Natural killer cell (primary cell): ENCODE data around the gene CEP85. TPM values are rescaled to one million over a fixed set of nuclear protein-coding genes. Genes with fewer than 3 reads are reported as not detected.

Experiments used
- ATAC-seq, 3 donors: fragments of 150-1000 bp in 2 of 3; fragments of 200-7000 bp in 1 of 3; cut with Tn5 transposase; 1 replicate in 1 of 3; 2 replicates in 2 of 3; pipeline ENCODE4 v1.10.0; 2021; ENCODE audit warnings: mild to moderate bottlenecking in 2 of 3, moderate library complexity in 2 of 3
- DNase-seq, 2 donors: peaks; one replicate each; pipeline versions ENCODE4 v3.0.0 to v3.0.0-alpha.2; 2013 to 2021; ENCODE audit warnings: mixed read lengths in 1 of 2
- H3K27ac ChIP-seq: one replicate; pipeline ENCODE4 v1.5.1; 2013; ENCODE audit warnings: mild to moderate bottlenecking, low read length
- H3K27me3 ChIP-seq: one replicate; pipeline ENCODE4 v1.6.1; 2013; ENCODE audit warnings: low read length; ENCODE audit not compliant: control insufficient read depth, insufficient read depth
- H3K36me3 ChIP-seq: one replicate; pipeline ENCODE4 v1.6.1; 2013; ENCODE audit warnings: low read length; ENCODE audit not compliant: control insufficient read depth, insufficient read depth
- H3K4me1 ChIP-seq: one replicate; pipeline ENCODE4 v1.6.1; 2013; ENCODE audit warnings: low read length; ENCODE audit not compliant: control insufficient read depth, insufficient read depth
- H3K4me3 ChIP-seq: one replicate; pipeline ENCODE4 v1.5.1; 2013; ENCODE audit warnings: low read length
- H3K9me3 ChIP-seq: one replicate; pipeline ENCODE4 v1.6.1; 2013; ENCODE audit warnings: low read length; ENCODE audit not compliant: control insufficient read depth, insufficient read depth
- H3K27ac Mint-ChIP-seq, 2 donors: one replicate each; pipeline ENCODE4 v1.8.0; 2022; ENCODE audit warnings: mild to moderate bottlenecking in 2 of 2, mixed read lengths in 2 of 2, moderate library complexity in 1 of 2
- H3K27me3 Mint-ChIP-seq, 2 donors: one replicate each; pipeline ENCODE4 v1.8.0; 2022; ENCODE audit warnings: low read depth in 2 of 2, mixed read lengths in 2 of 2
- H3K36me3 Mint-ChIP-seq: one replicate; pipeline ENCODE4 v1.8.0; 2022; ENCODE audit warnings: mixed read lengths
- H3K4me1 Mint-ChIP-seq, 2 donors: one replicate each; pipeline ENCODE4 v1.8.0; 2022; ENCODE audit warnings: mixed read lengths in 2 of 2
- H3K4me3 Mint-ChIP-seq: one replicate; pipeline ENCODE4 v1.8.0; 2022; ENCODE audit warnings: mild to moderate bottlenecking, moderate library complexity, mixed read lengths
- H3K9me3 Mint-ChIP-seq, 2 donors: one replicate each; pipeline ENCODE4 v1.8.0; 2022; ENCODE audit warnings: mixed read lengths in 2 of 2
- WGBS: methylation state at CpG from one replicate; pipeline ENCODE4 v1.1.7; 2013; ENCODE audit warnings: missing lambda C conversion rate; ENCODE audit not compliant: insufficient coverage; 5-methylcytosine and 5-hydroxymethylcytosine counted together
- intact Hi-C: fragments of 100-400 bp; cut with micrococcal nuclease; formaldehyde crosslinking; loops from one replicate; pipeline ENCODE4 v1.14.2; 2022
- total RNA-seq, 4 donors: library from RNA; stranded (reverse); fragments of 120-200 nt in 1 of 4; gene quantifications; one replicate each; pipeline versions ENCODE4 v1.2.3 to v1.2.4, GENCODE V29; 2013 to 2022
- TF ChIP-seq, protein P1 (sequence below): fragments of 200-600 bp; IDR thresholded peaks from one replicate; pipeline ENCODE4 v1.8.0; 2022; ENCODE audit warnings: antibody characterized with exemption

The CEP85 gene
- total RNA-seq, 3 donors from 2014 or later (not counting 1 experiment from before 2014, with no cell fraction given): 13.0 to 20.4 (median 18.0) TPM

DNA sequence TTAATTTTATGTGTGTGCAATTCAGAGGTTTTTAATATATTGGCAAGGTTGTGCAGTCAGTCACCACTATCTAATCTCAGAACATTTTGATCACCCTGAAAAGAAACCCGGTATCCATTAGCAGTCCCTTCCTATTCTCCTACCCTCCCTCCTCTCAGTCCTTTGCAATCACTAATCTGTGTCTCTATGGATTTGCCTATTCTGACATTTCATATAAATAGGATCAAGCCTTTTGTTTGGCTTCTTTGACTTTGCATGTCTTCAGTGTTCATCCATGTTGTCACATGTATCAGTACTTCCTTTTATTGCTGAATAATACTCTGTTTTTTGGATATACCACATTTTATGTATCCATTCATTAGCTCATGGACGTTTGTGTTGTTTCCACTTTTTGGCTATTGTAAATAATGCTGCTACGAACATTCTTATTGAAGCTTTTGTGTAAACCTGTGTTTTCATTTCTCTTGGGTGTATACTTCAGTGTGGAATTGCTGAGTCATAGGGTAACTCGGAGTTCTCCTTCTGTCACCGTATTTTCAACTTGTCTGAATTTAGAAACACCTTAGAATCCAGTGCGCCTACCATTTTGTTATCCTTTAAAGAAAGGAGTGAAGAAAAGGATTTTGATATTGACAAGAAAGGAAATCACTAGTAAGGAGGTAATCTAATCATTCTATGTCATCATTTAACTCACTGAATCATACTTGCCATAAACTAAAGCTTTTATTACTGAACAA is 3.4 kb downstream of the CEP85 start:
- Histone ChIP-seq H3K4me1 (peaks cover 18% of the 10 kb centered on the region), H3K27ac (no peak overlapping the region), H3K36me3 (no peaks in the 10 kb centered on the region), H3K27me3 (no peaks in the 10 kb centered on the region), H3K4me3 (no peak overlapping the region), H3K9me3 (no peaks in the 10 kb centered on the region)
- H3K27me3 Mint-ChIP-seq: no peaks in the 10 kb centered on the region
- H3K4me1 Mint-ChIP-seq: peaks cover 29 to 30% of the 10 kb centered on the region in 2 donors
- no peaks in the 10 kb centered on the region for H3K9me3 Mint-ChIP-seq
- H3K4me3 Mint-ChIP-seq: no peak overlapping the region
- no peaks in the 10 kb centered on the region for H3K36me3 Mint-ChIP-seq
- TF ChIP-seq, protein P1, sequence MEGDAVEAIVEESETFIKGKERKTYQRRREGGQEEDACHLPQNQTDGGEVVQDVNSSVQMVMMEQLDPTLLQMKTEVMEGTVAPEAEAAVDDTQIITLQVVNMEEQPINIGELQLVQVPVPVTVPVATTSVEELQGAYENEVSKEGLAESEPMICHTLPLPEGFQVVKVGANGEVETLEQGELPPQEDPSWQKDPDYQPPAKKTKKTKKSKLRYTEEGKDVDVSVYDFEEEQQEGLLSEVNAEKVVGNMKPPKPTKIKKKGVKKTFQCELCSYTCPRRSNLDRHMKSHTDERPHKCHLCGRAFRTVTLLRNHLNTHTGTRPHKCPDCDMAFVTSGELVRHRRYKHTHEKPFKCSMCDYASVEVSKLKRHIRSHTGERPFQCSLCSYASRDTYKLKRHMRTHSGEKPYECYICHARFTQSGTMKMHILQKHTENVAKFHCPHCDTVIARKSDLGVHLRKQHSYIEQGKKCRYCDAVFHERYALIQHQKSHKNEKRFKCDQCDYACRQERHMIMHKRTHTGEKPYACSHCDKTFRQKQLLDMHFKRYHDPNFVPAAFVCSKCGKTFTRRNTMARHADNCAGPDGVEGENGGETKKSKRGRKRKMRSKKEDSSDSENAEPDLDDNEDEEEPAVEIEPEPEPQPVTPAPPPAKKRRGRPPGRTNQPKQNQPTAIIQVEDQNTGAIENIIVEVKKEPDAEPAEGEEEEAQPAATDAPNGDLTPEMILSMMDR: no peak
- no peak for ATAC-seq
- no peak overlapping the region for H3K27ac Mint-ChIP-seq
- DNase-seq: no peak
- WGBS: 64% methylated on average over 4 of the region's 6 CpGs
- intact Hi-C loops: no loop called here

DNA sequence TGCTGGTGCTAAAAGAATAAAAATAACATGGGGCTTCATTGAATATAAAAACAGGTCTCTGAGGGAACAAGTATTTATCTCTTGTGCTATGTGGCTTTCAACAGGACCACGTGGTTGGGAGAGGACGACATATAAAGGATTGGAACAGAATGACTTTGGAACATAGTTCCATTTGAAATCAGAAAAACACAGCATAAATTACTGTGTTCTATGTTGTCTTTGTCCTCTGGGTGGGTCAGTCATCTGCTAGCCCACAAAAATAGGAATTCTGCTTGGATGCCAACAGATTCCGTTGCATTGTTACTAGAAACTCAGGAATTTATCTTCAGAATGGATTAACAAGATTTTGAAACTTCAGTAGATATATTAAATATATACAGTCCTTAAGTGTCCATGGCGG is 5.9 kb downstream of the CEP85 start:
- TF ChIP-seq, protein P1: no peak
- H3K4me3 ChIP-seq: no peak overlapping the region
- peaks cover 5% of the 10 kb centered on the region for H3K36me3 ChIP-seq
- Mint-ChIP-seq H3K4me3 (no peak overlapping the region), H3K27ac (no peak overlapping the region), H3K9me3 (no peaks in the 10 kb centered on the region), H3K27me3 (no peaks in the 10 kb centered on the region), H3K4me1 (peaks cover 14 to 16% of the 10 kb centered on the region in 2 donors), H3K36me3 (no peaks in the 10 kb centered on the region)
- DNase-seq (no peak), ATAC-seq (no peak)
- peaks cover 8% of the 10 kb centered on the region for H3K4me1 ChIP-seq
- no peaks in the 10 kb centered on the region for H3K9me3 ChIP-seq
- intact Hi-C loops: no loop called here
- WGBS: 92% methylated on average over 2 of the region's 4 CpGs
- no peak overlapping the region for H3K27ac ChIP-seq
- no peaks in the 10 kb centered on the region for H3K27me3 ChIP-seq

DNA sequence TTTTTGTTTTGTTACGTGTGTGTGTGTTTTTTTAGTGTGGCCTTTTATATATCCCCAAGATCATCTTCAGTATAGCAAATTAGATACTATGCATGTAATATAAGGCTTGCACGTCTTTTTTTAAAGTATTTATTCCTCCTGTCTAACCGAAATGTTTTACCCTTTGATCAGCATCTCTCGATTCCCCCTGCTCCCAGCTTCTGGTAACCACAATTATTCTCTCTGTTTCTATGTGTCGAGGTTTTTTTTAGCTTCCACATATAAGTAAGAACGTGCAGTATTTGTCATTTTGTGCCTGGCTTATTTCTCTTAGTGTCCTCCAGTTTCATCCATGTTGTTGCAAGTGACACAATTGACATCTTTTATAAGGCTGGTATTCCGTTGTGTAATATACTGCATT is 18.7 kb downstream of the CEP85 start:
- ATAC-seq: no peak
- no peaks in the 10 kb centered on the region for H3K9me3 Mint-ChIP-seq
- TF ChIP-seq, protein P1: no peak

DNA sequence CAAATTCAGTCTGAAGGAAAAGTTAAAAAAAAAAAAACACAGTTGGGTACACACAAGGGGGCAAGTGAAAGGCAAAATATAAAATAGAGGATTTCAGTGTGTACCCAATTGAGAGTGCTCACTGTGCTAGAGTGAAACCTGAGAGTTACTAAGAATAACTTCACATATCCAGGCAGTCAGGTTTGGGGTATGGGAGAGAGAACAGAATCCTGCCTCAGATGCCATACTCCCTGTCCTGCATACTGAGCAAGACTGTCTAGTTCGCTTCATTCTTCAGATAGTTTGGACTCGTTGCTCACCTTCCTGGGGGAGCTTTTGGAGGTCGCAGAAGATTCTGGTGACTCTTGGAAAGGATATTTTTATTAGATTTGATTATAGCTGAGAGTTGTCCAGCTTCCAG is 20.4 kb downstream of the CEP85 start:
- 96% methylated on average over 3 of the region's 3 CpGs for WGBS
- Histone ChIP-seq H3K4me1 (no peaks in the 10 kb centered on the region), H3K36me3 (peaks cover 27% of the 10 kb centered on the region), H3K27ac (no peak overlapping the region), H3K9me3 (no peaks in the 10 kb centered on the region), H3K4me3 (no peak overlapping the region), H3K27me3 (no peaks in the 10 kb centered on the region)
- no peaks in the 10 kb centered on the region for H3K4me1 Mint-ChIP-seq
- ATAC-seq (no peak), DNase-seq (no peak)
- TF ChIP-seq, protein P1: no peak
- no peaks in the 10 kb centered on the region for H3K9me3 Mint-ChIP-seq
- no peak overlapping the region for H3K4me3 Mint-ChIP-seq
- H3K27me3 Mint-ChIP-seq: no peaks in the 10 kb centered on the region
- H3K36me3 Mint-ChIP-seq: peaks cover 19% of the 10 kb centered on the region
- H3K27ac Mint-ChIP-seq: no peak overlapping the region
- intact Hi-C loops: no loop called here

More for the DNA sequence above, 18.7 kb downstream of the CEP85 start:
- H3K27ac ChIP-seq: no peak overlapping the region
- no peak overlapping the region for H3K4me3 ChIP-seq
- Mint-ChIP-seq H3K36me3 (peaks cover 3% of the 10 kb centered on the region), H3K27me3 (no peaks in the 10 kb centered on the region), H3K4me1 (no peaks in the 10 kb centered on the region), H3K27ac (no peak overlapping the region), H3K4me3 (no peak overlapping the region)
- WGBS: 94% methylated on average over 5 of the region's 7 CpGs
- no peaks in the 10 kb centered on the region for H3K4me1 ChIP-seq
- intact Hi-C loops: no loop called here
- no peak for DNase-seq
- H3K36me3 ChIP-seq: peaks cover 14% of the 10 kb centered on the region
- no peaks in the 10 kb centered on the region for H3K9me3 ChIP-seq
- no peaks in the 10 kb centered on the region for H3K27me3 ChIP-seq
